KMS-11 (cell line): ENCODE results near the gene VASP.

Source experiments
- H2AFZ ChIP-seq: fragments of 200-600 bp; sonication (generic); 2 replicates; pipeline ENCODE4 v1.6.1; 2016; ENCODE audit warnings: antibody characterized with exemption, mixed run types, low read depth
- H3K27ac ChIP-seq: fragments of 200-600 bp; sonication (generic); 2 replicates; pipeline ENCODE4 v1.6.1; 2016; ENCODE audit warnings: mild to moderate bottlenecking, mixed run types
- H3K27me3 ChIP-seq: fragments of 200-600 bp; sonication (generic); 2 replicates; pipeline ENCODE4 v1.6.1; 2017; ENCODE audit warnings: mild to moderate bottlenecking, low read depth, mixed run types, moderate library complexity; ENCODE audit not compliant: insufficient read depth
- H3K36me3 ChIP-seq: fragments of 200-600 bp; sonication (generic); 2 replicates; pipeline ENCODE4 v1.6.1; 2017; ENCODE audit warnings: mild to moderate bottlenecking, mixed run types; ENCODE audit not compliant: insufficient read depth
- H3K4me1 ChIP-seq: fragments of 200-600 bp; sonication (generic); 2 replicates; pipeline ENCODE4 v1.6.1; 2016; ENCODE audit warnings: mild to moderate bottlenecking, low read depth, mixed run types; ENCODE audit not compliant: poor library complexity, severe bottlenecking
- H3K4me2 ChIP-seq: fragments of 200-600 bp; sonication (generic); 2 replicates; pipeline ENCODE4 v1.7.0; 2016; ENCODE audit warnings: mild to moderate bottlenecking, mixed run types
- H3K4me3 ChIP-seq: fragments of 200-600 bp; sonication (generic); IDR thresholded peaks from 2 replicates; pipeline ENCODE4 v1.6.1; 2017; ENCODE audit warnings: low read depth, low read length, mixed read lengths; ENCODE audit not compliant: insufficient read depth
- H3K79me2 ChIP-seq: fragments of 200-600 bp; sonication (generic); 2 replicates; pipeline ENCODE4 v1.6.1; 2016; ENCODE audit warnings: low read depth, mixed run types; ENCODE audit not compliant: insufficient read depth
- H3K9ac ChIP-seq: fragments of 200-600 bp; sonication (generic); 2 replicates; pipeline ENCODE4 v1.6.1; 2016; ENCODE audit warnings: mild to moderate bottlenecking, mixed run types
- H4K20me1 ChIP-seq: fragments of 200-600 bp; sonication (generic); 2 replicates; pipeline ENCODE4 v1.6.1; 2016; ENCODE audit warnings: mild to moderate bottlenecking, mixed run types; ENCODE audit not compliant: insufficient read depth
- TF ChIP-seq, protein P1 (sequence below): fragments of 200-600 bp; sonication (generic); conservative IDR thresholded peaks from 2 replicates; pipeline ENCODE4 v1.6.1; 2017; ENCODE audit warnings: low read depth, mild to moderate bottlenecking, antibody characterized with exemption, low read length, moderate library complexity, mixed read lengths

Gene VASP

DNA sequence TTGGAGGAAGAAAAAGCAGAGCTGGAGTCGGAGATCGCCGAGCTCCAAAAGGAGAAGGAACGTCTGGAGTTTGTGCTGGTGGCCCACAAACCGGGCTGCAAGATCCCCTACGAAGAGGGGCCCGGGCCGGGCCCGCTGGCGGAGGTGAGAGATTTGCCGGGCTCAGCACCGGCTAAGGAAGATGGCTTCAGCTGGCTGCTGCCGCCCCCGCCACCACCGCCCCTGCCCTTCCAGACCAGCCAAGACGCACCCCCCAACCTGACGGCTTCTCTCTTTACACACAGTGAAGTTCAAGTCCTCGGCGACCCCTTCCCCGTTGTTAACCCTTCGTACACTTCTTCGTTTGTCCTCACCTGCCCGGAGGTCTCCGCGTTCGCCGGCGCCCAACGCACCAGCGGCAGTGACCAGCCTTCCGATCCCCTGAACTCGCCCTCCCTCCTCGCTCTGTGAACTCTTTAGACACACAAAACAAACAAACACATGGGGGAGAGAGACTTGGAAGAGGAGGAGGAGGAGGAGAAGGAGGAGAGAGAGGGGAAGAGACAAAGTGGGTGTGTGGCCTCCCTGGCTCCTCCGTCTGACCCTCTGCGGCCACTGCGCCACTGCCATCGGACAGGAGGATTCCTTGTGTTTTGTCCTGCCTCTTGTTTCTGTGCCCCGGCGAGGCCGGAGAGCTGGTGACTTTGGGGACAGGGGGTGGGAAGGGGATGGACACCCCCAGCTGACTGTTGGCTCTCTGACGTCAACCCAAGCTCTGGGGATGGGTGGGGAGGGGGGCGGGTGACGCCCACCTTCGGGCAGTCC, 34.5 kb upstream of the VASP start:
- Histone ChIP-seq H3K27me3 (peaks cover 30% of the 10 kb centered on the region; the same call in 1 of the 2 replicates), H3K4me1 (peaks cover 24% of the 10 kb centered on the region), H3K4me2 (no peak overlapping the region), H2AFZ (no peak overlapping the region), H3K36me3 (no peaks in the 10 kb centered on the region), H3K27ac (no peak overlapping the region), H4K20me1 (no peaks in the 10 kb centered on the region), H3K9ac (no peak overlapping the region), H3K79me2 (no peaks in the 10 kb centered on the region), H3K4me3 (no peak overlapping the region)
- TF ChIP-seq, protein P1, sequence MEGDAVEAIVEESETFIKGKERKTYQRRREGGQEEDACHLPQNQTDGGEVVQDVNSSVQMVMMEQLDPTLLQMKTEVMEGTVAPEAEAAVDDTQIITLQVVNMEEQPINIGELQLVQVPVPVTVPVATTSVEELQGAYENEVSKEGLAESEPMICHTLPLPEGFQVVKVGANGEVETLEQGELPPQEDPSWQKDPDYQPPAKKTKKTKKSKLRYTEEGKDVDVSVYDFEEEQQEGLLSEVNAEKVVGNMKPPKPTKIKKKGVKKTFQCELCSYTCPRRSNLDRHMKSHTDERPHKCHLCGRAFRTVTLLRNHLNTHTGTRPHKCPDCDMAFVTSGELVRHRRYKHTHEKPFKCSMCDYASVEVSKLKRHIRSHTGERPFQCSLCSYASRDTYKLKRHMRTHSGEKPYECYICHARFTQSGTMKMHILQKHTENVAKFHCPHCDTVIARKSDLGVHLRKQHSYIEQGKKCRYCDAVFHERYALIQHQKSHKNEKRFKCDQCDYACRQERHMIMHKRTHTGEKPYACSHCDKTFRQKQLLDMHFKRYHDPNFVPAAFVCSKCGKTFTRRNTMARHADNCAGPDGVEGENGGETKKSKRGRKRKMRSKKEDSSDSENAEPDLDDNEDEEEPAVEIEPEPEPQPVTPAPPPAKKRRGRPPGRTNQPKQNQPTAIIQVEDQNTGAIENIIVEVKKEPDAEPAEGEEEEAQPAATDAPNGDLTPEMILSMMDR: no peak

DNA sequence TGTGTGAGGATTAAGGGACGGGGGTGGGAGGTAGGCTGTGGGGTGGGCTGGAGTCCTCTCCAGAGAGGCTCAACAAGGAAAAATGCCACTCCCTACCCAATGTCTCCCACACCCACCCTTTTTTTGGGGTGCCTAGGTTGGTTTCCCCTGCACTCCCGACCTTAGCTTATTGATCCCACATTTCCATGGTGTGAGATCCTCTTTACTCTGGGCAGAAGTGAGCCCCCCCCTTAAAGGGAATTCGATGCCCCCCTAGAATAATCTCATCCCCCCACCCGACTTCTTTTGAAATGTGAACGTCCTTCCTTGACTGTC, 34.0 kb upstream of the VASP start:
- Histone ChIP-seq H3K27me3 (peaks cover 30% of the 10 kb centered on the region; the same call in 1 of the 2 replicates), H3K79me2 (no peaks in the 10 kb centered on the region), H3K4me1 (peaks cover 25% of the 10 kb centered on the region), H3K4me2 (no peak overlapping the region), H4K20me1 (no peaks in the 10 kb centered on the region), H3K27ac (no peak overlapping the region), H2AFZ (no peak overlapping the region), H3K4me3 (no peak overlapping the region), H3K9ac (no peak overlapping the region), H3K36me3 (no peaks in the 10 kb centered on the region)
- TF ChIP-seq, protein P1: no peak

DNA sequence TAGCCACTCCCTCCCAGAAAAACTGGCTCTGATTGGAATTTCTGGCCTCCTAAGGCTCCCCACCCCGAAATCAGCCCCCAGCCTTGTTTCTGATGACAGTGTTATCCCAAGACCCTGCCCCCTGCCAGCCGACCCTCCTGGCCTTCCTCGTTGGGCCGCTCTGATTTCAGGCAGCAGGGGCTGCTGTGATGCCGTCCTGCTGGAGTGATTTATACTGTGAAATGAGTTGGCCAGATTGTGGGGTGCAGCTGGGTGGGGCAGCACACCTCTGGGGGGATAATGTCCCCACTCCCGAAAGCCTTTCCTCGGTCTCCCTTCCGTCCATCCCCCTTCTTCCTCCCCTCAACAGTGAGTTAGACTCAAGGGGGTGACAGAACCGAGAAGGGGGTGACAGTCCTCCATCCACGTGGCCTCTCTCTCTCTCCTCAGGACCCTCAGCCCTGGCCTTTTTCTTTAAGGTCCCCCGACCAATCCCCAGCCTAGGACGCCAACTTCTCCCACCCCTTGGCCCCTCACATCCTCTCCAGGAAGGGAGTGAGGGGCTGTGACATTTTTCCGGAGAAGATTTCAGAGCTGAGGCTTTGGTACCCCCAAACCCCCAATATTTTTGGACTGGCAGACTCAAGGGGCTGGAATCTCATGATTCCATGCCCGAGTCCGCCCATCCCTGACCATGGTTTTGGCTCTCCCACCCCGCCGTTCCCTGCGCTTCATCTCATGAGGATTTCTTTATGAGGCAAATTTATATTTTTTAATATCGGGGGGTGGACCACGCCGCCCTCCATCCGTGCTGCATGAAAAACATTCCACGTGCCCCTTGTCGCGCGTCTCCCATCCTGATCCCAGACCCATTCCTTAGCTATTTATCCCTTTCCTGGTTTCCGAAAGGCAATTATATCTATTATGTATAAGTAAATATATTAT, 33.3 kb upstream of the VASP start:
- peaks cover 30% of the 10 kb centered on the region; the same call in 1 of the 2 replicates for H3K27me3 ChIP-seq
- no peaks in the 10 kb centered on the region for H3K79me2 ChIP-seq
- no peak overlapping the region for H2AFZ ChIP-seq
- no peaks in the 10 kb centered on the region for H4K20me1 ChIP-seq
- peaks cover 25% of the 10 kb centered on the region for H3K4me1 ChIP-seq
- no peak overlapping the region for H3K4me2 ChIP-seq
- no peak overlapping the region for H3K27ac ChIP-seq
- no peaks in the 10 kb centered on the region for H3K36me3 ChIP-seq
- no peak overlapping the region for H3K9ac ChIP-seq
- TF ChIP-seq, protein P1: no peak
- H3K4me3 ChIP-seq: no peak overlapping the region

DNA sequence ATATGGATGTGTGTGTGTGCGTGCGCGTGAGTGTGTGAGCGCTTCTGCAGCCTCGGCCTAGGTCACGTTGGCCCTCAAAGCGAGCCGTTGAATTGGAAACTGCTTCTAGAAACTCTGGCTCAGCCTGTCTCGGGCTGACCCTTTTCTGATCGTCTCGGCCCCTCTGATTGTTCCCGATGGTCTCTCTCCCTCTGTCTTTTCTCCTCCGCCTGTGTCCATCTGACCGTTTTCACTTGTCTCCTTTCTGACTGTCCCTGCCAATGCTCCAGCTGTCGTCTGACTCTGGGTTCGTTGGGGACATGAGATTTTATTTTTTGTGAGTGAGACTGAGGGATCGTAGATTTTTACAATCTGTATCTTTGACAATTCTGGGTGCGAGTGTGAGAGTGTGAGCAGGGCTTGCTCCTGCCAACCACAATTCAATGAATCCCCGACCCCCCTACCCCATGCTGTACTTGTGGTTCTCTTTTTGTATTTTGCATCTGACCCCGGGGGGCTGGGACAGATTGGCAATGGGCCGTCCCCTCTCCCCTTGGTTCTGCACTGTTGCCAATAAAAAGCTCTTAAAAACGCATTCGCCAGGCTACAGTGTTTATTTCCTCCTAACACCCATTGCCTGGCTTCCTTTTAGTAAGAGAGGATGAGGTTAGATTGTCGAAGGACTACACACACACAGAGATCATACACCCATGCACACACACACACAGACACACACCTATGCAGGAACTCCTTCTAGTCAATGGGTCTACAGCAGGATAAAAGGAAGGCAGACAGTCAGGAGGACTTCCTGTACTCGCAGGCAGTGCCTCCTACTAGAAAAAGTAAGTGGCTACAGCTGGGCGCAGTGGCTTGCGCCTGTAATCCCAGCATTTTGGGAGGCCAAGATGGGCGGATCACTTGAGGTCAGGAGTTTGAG, 32.4 kb upstream of the VASP start:
- Histone ChIP-seq H3K36me3 (no peaks in the 10 kb centered on the region), H2AFZ (no peak overlapping the region), H4K20me1 (no peaks in the 10 kb centered on the region), H3K27ac (no peak overlapping the region), H3K27me3 (peaks cover 30% of the 10 kb centered on the region; the same call in 1 of the 2 replicates), H3K9ac (no peak overlapping the region), H3K4me2 (no peak overlapping the region), H3K4me3 (no peak overlapping the region), H3K79me2 (no peaks in the 10 kb centered on the region), H3K4me1 (peaks cover 32% of the 10 kb centered on the region)
- TF ChIP-seq, protein P1: no peak; the same call in 1 of the 2 replicates
